Hindlimb muscle (tissue), 1 donor: ENCODE results near the gene NR3C1. TPM values are rescaled to one million over a fixed set of nuclear protein-coding genes. Genes with fewer than 3 reads are reported as not detected.

ENCODE experiments used
- DNase-seq: peaks from one replicate; pipeline ENCODE4 v3.0.0-alpha.2; 2013
- polyA plus RNA-seq: library from polyadenylated mRNA; unstranded; fragments of 120-200 nt; gene quantifications from one replicate; pipeline ENCODE4 v1.2.1, GENCODE V29; 2013; ENCODE audit not compliant: insufficient read length

Gene NR3C1
- polyA plus RNA-seq, 1 donor = 60.2 TPM

DNA sequence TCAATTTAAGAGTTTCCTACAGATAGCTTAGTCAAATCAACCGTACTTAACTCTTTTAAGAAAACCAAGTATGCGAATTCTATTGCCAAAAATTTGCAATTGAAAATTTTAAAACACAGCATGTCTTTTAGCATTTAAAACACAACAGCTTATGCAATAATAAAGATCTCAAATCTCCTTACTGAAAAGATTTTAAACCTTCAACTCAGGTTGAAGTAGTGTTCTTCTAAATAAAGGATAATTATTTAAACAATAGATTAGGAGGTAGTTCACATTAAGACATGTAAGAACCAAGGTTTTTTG is 5.5 kb downstream of the NR3C1 start:
- DNase-seq = no peak

DNA sequence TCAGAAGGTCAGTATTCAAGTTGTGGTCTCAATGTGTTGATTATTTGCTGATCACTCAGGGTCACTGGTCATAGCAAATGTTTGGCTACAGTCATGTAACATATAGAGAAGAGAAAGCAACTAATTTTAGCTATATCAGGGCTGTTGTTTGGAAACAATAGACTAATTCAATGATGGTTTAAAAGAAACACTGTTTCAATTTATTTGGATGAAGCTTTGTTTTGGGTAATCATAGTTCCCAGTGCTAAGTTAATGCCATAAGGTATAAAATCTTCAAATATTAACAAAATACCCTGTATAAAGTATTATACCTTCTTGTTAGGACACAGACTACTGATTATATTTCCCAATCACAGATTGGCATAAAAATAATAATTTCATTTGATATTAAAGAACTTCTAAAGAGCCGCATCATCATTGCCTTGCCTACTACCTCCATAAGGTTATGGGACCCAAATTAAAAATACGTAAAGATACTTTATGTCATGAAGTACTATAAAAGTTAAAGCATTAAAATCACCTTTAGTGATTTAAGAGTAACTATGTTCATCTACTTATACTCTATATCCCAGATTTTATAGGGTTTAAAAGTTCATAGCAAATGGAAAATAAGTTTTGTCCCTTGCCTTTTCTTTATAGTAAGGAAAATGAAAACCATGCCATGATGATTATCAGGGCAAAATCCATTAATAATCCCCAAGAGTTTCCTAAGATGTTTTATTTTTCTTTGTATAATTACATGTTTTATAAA is 6.0 kb downstream of the NR3C1 start:
- DNase-seq = no peak

GRCh38 chr5:143396353-143396940 is 7.0 kb downstream of the NR3C1 start:
- DNase-seq = no peak

GRCh38 chr5:143395638-143396352 is 7.7 kb downstream of the NR3C1 start:
- no peak for DNase-seq

- DNase-seq = no peak
Measured at GRCh38 chr5:143393524-143393923, 10.0 kb downstream of the NR3C1 start.

- DNase-seq = no peak
Measured at GRCh38 chr5:143390941-143391340, 12.5 kb downstream of the NR3C1 start.

GRCh38 chr5:143390258-143390657 is 13.2 kb downstream of the NR3C1 start:
- no peak for DNase-seq

- no peak for DNase-seq
Measured at GRCh38 chr5:143386725-143387124, 16.8 kb downstream of the NR3C1 start.

DNA sequence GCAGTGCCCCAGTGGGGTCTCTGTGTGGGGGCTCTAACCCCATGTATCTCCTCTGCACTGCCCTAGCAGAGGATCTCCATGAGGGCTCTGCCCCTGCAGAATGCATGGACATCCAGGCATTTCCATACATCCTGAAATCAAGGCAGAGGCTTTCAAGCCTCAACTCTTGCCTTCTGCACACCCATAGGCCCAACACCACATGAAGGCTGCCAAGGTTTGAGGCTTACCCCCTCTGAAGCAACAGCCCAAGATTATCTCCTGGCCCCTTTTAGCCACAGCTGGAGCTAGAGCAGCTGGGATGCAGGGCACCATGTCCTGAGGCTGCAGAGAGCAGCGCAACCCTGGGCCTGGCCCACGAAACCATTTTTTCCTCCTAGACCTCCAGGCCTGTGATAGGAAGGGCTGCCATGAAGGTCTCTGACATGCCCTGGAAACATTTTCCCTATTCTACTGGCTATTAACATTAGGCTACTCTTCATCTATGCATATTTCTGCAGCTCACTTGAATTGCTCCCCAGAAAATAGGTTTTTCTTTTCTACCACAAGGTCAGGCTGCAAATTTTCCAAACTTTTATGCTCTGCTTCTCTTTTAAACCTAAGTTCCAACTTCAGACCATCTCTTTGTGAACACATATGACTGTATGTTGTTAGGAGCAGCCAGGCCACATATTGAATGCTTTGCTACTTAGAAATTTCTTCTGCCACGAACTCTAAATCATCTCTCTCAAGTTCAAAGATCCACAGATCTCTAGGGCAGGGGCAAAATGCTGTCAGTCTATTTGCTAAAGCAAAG is 18.4 kb downstream of the NR3C1 start:
- no peak for DNase-seq

DNA sequence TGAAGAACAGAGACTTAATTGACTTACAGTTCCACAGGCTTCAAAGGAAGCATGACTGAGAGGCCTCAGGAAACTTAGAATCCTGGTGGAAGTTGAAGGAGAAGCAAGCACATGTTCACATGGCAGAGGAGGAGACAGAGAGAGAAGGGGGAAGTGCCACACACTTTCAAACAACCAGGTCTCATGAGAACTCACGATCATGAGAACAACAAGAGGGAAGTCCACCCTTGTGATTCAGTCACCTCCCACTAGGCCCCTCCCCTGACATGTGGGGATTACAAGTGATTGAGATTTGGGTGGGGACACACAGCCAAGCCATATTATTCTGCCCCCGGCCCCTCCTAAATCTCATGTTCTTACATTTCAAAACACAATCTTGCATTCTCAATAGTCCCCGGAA is 19.5 kb downstream of the NR3C1 start:
- DNase-seq = no peak

GRCh38 chr5:143379606-143380005 is 23.9 kb downstream of the NR3C1 start:
- no peak for DNase-seq

GRCh38 chr5:143376911-143377813 is 26.3 kb downstream of the NR3C1 start:
- DNase-seq = no peak

GRCh38 chr5:143376195-143376779 is 27.2 kb downstream of the NR3C1 start:
- no peak for DNase-seq

DNA sequence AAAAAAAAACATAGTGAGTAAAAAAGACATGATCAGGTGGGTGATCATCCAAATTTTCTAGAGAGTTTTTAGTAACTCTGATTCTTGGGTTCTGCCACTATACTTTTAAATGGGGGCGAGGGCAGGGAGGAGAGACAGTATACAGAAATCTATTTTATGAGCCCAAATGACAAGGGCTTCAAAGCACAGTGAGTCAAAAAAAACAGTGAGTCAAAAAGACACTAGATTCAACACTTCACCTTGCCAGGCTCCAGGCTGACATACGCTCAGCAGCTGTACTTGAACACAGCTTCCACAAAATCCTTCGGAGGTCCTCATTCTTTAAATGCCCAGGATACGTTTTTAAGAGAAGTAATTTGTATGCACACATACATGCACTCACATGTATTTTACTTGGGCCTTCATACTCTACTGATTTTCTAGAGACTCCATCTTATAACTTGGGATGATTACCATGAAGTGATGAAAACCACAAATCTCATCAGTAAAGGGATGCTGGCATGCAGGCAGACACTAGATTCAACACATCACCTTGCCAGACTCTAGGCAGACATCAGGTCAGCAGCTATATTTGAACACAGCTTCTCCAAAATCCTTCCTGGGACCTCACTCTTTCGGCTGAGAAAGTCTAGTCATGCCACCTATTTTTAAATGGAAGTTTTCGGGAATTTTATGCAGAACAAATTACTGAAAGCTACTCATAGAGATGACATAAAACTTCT is 28.8 kb downstream of the NR3C1 start:
- DNase-seq = no peak

DNA sequence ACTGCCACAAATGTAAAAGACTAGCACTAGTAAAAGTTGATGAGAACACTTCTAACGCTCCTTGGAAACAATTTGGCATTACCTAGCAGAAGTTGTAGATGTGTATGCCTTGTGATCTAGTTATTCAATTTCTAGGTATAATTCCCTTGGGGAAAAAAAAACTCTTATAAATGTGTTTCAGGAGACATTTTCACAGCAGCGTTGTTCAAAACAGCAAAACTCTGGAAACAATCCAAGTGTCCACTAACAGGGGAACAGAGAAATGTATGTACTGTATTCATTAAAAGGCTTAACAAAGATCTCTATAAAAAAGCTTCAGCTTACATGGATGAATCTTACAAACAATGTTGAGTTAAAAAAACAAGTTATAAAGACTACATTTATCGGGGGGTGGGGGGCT is 30.4 kb downstream of the NR3C1 start:
- DNase-seq = no peak

DNA sequence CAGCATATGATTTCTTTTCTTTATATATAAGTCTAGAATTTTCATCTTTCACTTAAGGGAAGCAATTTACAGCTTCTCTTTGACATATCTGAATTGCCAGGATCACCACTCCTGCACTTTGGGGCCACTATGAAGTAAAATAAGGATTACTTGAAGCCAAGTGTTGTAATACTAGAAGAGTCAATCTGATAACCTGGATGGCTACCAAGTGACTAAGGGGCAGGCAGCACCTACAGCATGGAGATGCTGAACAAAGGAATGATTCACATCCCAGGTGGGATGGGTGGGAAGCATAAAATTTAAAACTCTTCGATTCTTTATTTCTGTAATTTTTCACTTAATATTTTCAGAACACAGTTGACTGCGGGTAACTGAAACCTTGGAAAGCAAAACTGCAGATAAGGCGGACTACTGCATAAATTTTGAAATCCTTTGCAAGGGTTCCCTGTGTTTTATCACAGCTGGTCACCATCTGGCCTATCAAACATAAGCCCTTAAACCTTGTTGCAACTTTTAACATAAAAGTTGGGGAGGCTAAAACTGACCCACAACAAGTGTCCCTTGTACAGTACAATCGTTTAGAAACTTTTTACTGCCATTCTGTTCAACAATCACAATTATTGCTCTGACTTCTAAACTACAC is 31.2 kb downstream of the NR3C1 start:
- DNase-seq = no peak

DNA sequence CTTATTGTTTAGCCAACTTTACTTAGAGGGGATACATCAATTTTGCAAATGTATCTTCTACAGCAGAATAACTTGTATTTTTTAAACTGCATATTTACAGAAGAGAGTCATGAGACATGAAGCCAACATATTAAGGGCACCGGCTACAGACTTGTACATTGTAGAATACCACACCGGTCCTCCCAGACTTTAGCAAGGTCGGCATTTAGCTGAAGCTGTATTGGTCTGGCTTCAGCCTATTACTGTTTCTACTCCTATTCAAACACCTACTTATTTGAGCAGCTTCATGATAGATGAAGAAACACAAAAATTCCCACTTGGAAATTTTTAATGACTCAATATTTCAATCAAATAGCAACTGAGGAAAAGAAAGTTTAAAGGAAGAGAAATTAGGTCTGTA is 33.0 kb downstream of the NR3C1 start:
- no peak for DNase-seq

- DNase-seq = no peak
Measured at GRCh38 chr5:143364061-143364460, 39.4 kb downstream of the NR3C1 start.

GRCh38 chr5:143362664-143363227 is 40.7 kb downstream of the NR3C1 start:
- DNase-seq = no peak

- DNase-seq = no peak
Measured at GRCh38 chr5:143361438-143361837, 42.0 kb downstream of the NR3C1 start.
